ENCODE measurements around the gene CCDC97. TPM values are rescaled to one million over a fixed set of nuclear protein-coding genes. Genes with fewer than 3 reads are reported as not detected.

CCDC97 gene
- total RNA-seq, 4 donors from 2014 or later = 17.9 to 33.0 (median 29.6) TPM

DNA sequence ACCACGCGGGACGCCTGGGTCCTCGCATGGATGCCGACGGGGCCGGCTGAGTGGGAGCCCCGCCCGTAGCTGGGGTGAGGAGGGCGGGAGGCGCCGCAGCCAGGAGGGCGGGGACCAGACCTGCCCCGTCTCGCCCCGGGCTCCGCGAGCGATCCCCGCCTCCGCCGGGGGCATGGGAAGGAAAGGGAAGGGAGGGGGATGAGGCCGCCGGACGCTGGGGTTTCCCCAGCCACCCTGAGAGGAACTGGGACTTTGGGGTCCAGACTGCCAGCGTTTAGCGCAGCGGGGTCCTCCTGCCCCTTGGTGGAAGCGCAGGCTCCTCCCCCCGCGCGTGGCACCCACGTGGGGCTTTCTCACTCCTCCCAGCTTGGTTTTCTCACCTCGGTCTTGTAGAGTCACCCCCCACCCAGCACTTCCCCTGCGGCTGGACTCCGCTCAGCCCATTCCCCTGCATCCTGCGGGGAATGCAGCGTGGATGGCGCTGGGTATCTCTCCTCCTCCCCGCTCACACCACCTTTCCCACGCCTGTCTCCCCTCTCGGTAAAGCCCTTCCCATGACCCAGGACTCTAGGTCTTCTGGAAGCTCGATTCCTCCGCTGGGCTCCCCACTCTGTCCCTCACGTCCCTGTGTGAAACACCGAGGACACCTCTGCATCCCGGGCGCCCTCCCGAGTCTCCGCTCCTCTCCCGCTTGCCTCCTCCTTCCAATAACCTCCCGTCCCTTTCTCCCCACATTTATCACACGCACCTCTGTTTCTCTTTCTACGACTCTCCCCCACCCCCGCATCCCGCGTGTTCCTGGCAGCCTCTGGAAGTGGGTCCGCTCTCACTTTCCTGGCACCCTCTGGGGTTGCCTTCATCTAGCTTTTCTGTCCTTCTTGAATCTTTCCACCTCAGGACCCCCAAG is 41.6 kb downstream of the CCDC97 start:
- TF ChIP-seq, protein P1, sequence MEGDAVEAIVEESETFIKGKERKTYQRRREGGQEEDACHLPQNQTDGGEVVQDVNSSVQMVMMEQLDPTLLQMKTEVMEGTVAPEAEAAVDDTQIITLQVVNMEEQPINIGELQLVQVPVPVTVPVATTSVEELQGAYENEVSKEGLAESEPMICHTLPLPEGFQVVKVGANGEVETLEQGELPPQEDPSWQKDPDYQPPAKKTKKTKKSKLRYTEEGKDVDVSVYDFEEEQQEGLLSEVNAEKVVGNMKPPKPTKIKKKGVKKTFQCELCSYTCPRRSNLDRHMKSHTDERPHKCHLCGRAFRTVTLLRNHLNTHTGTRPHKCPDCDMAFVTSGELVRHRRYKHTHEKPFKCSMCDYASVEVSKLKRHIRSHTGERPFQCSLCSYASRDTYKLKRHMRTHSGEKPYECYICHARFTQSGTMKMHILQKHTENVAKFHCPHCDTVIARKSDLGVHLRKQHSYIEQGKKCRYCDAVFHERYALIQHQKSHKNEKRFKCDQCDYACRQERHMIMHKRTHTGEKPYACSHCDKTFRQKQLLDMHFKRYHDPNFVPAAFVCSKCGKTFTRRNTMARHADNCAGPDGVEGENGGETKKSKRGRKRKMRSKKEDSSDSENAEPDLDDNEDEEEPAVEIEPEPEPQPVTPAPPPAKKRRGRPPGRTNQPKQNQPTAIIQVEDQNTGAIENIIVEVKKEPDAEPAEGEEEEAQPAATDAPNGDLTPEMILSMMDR (IDR thresholded peaks at IDR 0.05) = no peak
- no peak for TF ChIP-seq POLR2A (IDR thresholded peaks at IDR 0.05)
- peaks cover 0 to 4% of the 10 kb centered on the region in 2 donors for H3K27me3 ChIP-seq
- peak; percentile 67 to 94 (median 93) for DNase-seq
- H3K27ac ChIP-seq = peak overlapping the region; percentile 84 to 99 (median 92)
- H3K9me3 ChIP-seq = no peaks in the 10 kb centered on the region
- H3K4me1 ChIP-seq = peaks cover 0 to 22% (median 8%) of the 10 kb centered on the region in 4 donors
- peaks cover 0 to 14% (median 0%) of the 10 kb centered on the region in 3 donors for H3K36me3 ChIP-seq
- peak overlapping the region; percentile 84 to 91 (median 88) for H3K4me3 ChIP-seq

DNA sequence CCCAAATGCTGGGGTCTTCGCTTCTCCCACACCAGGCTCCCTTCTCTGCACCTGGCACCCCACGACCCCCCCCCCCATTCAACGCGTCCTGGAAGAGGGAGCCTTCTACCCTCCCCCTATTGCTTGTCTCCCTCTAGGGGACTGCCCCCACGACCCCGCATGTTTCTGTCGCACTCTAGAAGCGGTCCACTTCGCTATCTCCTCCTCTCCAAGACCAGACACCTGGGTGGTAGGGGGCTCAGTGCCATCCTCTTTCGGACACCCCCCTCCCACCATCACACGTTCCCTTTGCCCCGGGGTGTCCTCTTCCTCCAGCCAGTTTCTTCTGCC is 42.3 kb downstream of the CCDC97 start:
- no peaks in the 10 kb centered on the region for H3K9me3 ChIP-seq
- DNase-seq = no peak
- H3K27ac ChIP-seq = peak overlapping the region; percentile 84 to 99 (median 92)
- peaks cover 0 to 4% of the 10 kb centered on the region in 2 donors for H3K27me3 ChIP-seq
- peaks cover 0 to 8% (median 0%) of the 10 kb centered on the region in 3 donors for H3K36me3 ChIP-seq
- H3K4me1 ChIP-seq = peaks cover 0 to 22% (median 8%) of the 10 kb centered on the region in 4 donors
- TF ChIP-seq, protein P1 (IDR thresholded peaks at IDR 0.05) = no peak
- TF ChIP-seq POLR2A (IDR thresholded peaks at IDR 0.05) = no peak
- H3K4me3 ChIP-seq = peak overlapping the region; percentile 84 to 91 (median 88)

DNA sequence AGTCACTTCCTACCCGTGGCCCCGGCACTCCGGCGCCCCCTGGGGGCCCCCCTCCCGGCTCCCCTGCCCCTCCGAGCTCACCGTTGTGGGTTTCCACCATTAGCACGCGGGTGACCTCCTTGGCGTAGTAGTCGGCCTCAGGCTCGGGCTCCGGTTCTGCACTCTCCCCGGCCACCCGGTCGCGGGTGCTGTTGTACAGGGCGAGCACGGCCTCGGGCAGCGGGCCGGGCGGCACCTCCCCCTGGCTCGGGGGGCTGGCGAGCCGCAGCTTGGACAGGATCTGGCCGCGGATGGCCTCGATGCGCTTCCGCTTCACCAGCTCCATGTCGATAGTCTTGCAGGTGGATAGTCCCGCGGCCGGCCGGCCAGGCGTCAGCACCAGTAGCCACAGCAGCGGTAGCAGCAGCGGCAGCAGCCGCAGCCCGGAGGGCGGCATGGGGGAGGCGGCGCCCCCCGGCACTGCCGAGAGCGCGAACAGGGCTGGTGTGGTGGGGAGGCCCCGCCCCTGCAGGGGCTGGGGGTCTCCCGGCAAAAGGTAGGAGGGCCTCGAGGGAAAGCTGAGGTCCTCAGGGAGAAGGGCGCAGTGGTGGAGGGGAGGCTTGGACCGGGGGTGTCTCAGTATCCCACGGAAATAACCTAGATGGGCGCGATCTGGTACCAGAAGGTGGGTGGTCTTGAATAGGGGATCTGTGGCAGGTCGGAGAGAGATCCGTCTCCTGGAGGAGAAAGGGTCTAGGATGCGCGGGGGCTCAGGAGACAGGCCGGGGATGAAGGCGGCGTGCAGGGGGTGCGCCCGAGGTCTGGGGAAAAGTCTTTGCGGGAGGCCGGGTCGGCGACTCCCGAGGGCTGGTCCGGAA is 42.9 kb downstream of the CCDC97 start:
- peak overlapping the region; percentile 84 to 99 (median 92) for H3K27ac ChIP-seq
- TF ChIP-seq POLR2A (IDR thresholded peaks at IDR 0.05) = no peak
- TF ChIP-seq, protein P1 (IDR thresholded peaks at IDR 0.05) = peak; percentile 12 to 72 (median 40)
- H3K36me3 ChIP-seq = peaks cover 0 to 4% (median 0%) of the 10 kb centered on the region in 3 donors
- H3K27me3 ChIP-seq = peaks cover 0 to 4% of the 10 kb centered on the region in 2 donors
- peaks cover 0 to 22% (median 8%) of the 10 kb centered on the region in 4 donors for H3K4me1 ChIP-seq
- DNase-seq = peak; percentile 70 to 93 (median 87)
- peak overlapping the region; percentile 84 to 91 (median 88) for H3K4me3 ChIP-seq
- H3K9me3 ChIP-seq = no peaks in the 10 kb centered on the region

DNA sequence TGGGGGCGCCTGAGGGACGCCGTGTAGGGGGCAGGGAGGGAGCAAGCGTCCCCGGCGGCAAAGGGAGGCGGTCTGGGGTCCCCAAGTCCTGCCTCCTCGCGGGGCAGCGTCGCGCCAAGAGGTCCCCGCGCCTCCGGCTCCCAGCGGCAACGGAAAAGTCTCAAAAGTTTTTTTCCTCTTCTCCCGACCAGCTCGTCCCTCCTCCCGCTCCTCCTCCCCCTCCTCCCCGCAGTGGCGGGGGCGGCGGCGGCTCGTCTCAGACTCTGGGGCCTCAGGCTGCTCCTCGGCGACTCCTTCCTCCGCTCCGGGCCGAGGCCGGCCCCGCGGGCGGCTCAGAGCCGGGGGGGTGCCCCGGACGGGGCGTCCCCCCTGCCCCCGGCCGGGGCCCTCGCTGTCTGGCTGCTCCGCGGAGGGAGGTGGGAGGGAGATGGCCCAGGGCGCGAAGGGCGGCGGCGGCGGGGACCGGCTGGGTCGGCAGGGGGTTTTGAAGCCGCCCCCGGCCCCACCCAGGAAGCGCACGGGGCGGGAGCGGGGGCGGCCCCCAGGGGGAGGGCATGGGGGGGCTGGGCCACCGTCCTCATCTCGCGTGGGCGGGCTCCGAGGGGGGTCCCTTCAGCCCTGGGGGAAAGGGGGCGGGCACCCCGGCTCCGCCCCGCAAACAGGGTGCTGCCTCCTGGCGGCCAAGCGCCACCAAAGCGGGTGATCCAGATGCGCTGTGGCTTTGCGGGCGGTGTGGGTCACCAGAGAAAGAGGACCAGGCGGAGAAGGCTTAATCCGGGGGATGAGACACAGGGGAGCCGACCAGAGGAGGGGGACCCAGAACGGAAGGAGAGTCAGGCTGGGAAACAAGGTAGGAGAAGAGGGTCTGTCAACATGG is 43.7 kb downstream of the CCDC97 start, which contains the start of gene TGFB1:
TGFB1 (minus strand) TSS at position 457 of the 877 bp plus-strand sequence. CDS start 878 bp downstream, outside the sequence.
- Histone ChIP-seq H3K4me1 (peaks cover 0 to 22% (median 8%) of the 10 kb centered on the region in 4 donors), H3K36me3 (no peaks in the 10 kb centered on the region), H3K4me3 (peak within 1 kb of the TSS; percentile 84 to 91 (median 88)), H3K9me3 (no peaks in the 10 kb centered on the region), H3K27me3 (peaks cover 0 to 4% of the 10 kb centered on the region in 2 donors), H3K27ac (peak within 1 kb of the TSS; percentile 84 to 99 (median 92))
- DNase-seq = peak; percentile 84 to 96 (median 94)
- TF ChIP-seq, protein P1 (IDR thresholded peaks at IDR 0.05) = peak; percentile 77 to 95 (median 84)
- peak; percentile 47 to 59 for TF ChIP-seq POLR2A (IDR thresholded peaks at IDR 0.05)
